Loucy (cell line): Measurements from ENCODE around the gene ST14.

ENCODE experiments used
- H2AFZ ChIP-seq: fragments of 200-600 bp; sonication (generic); 2 replicates; pipeline ENCODE4 v1.6.0; 2016; ENCODE audit warnings: antibody characterized with exemption, mild to moderate bottlenecking, low read length, moderate library complexity
- H3F3A ChIP-seq: fragments of 200-600 bp; 2 replicates; pipeline ENCODE4 v1.6.0; 2016; ENCODE audit warnings: antibody characterized with exemption, low read depth, mild to moderate bottlenecking
- H3K27me3 ChIP-seq: fragments of 200-600 bp; sonication (generic); 2 replicates; pipeline ENCODE4 v1.6.1; 2014; ENCODE audit warnings: low read length, mild to moderate bottlenecking; ENCODE audit not compliant: insufficient read depth, poor library complexity, severe bottlenecking
- H3K36me3 ChIP-seq: fragments of 200-600 bp; sonication (generic); 2 replicates; pipeline ENCODE4 v1.6.1; 2016; ENCODE audit warnings: low read length; ENCODE audit not compliant: insufficient read depth
- H3K4me1 ChIP-seq: fragments of 200-600 bp; sonication (generic); 2 replicates; pipeline ENCODE4 v1.5.1; 2014; ENCODE audit warnings: low read length, mild to moderate bottlenecking; ENCODE audit not compliant: insufficient read depth, poor library complexity, severe bottlenecking
- H3K4me2 ChIP-seq: fragments of 200-600 bp; sonication (generic); 2 replicates; pipeline ENCODE4 v1.6.0; 2014; ENCODE audit warnings: antibody characterized with exemption, low read length, low read depth, mild to moderate bottlenecking; ENCODE audit not compliant: poor library complexity, severe bottlenecking
- H3K4me3 ChIP-seq: fragments of 200-600 bp; sonication (generic); 2 replicates; pipeline ENCODE4 v1.5.1; 2014; ENCODE audit warnings: low read length, mild to moderate bottlenecking, mixed read lengths; ENCODE audit not compliant: poor library complexity, severe bottlenecking
- H3K79me2 ChIP-seq: fragments of 200-600 bp; sonication (generic); 2 replicates; pipeline ENCODE4 v1.6.1; 2014; ENCODE audit warnings: low read length; ENCODE audit not compliant: insufficient read depth
- H3K9ac ChIP-seq: fragments of 200-600 bp; sonication (generic); 2 replicates; pipeline ENCODE4 v1.6.0; 2014; ENCODE audit warnings: mild to moderate bottlenecking, low read depth, low read length, moderate library complexity; ENCODE audit not compliant: poor library complexity, severe bottlenecking
- H3K9me2 ChIP-seq: fragments of 200-600 bp; sonication (generic); replicated peaks from 2 replicates; pipeline ENCODE4 v1.6.1; 2016; ENCODE audit warnings: low read depth, low read length, mixed read lengths
- H3K9me3 ChIP-seq: fragments of 200-600 bp; sonication (generic); 2 replicates; pipeline ENCODE4 v1.6.1; 2014; ENCODE audit warnings: mild to moderate bottlenecking, antibody characterized with exemption, low read length, low read depth; ENCODE audit not compliant: insufficient read depth
- H4K20me1 ChIP-seq: fragments of 200-600 bp; sonication (generic); 2 replicates; pipeline ENCODE4 v1.6.0; 2014; ENCODE audit warnings: antibody characterized with exemption, low read length, mild to moderate bottlenecking; ENCODE audit not compliant: insufficient read depth, poor library complexity, severe bottlenecking
- EZH2phosphoT487 ChIP-seq: fragments of 200-600 bp; IDR thresholded peaks from 2 replicates; pipeline ENCODE4 v1.6.1; 2018; ENCODE audit warnings: antibody characterized with exemption, mild to moderate bottlenecking, moderate library complexity, borderline replicate concordance
- TF ChIP-seq, protein P1 (sequence below): fragments of 200-600 bp; sonication (generic); conservative IDR thresholded peaks from 2 replicates; pipeline ENCODE4 v1.5.1; 2014; ENCODE audit warnings: mild to moderate bottlenecking, antibody characterized with exemption, low read length

The ST14 gene

DNA sequence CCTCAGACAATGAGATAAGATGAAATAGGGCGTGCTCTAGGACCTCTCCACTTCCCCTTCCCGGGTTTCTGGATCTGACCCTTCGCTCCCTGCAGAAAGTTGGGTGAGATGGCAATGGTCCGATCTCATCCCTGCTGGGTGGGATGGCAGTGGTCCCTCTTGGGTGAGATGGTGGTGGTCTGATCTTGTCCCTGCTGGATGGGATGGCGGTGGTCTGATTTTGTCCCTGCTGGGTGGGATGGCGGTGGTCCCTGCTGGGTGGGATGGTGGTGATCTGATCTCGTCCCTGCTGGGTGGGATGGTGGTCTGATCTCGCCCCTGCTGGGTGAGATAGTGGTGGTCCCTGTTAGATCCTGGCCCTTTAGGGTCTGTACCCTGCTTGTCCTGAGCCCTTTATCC is 21.3 kb downstream of the ST14 start:
- H4K20me1 ChIP-seq: no peaks in the 10 kb centered on the region
- no peak overlapping the region for H3K4me2 ChIP-seq
- H3K27me3 ChIP-seq: no peaks in the 10 kb centered on the region
- H3F3A ChIP-seq: no peaks in the 10 kb centered on the region
- no peak overlapping the region for H3K4me3 ChIP-seq
- H3K4me1 ChIP-seq: no peaks in the 10 kb centered on the region
- TF ChIP-seq, protein P1, sequence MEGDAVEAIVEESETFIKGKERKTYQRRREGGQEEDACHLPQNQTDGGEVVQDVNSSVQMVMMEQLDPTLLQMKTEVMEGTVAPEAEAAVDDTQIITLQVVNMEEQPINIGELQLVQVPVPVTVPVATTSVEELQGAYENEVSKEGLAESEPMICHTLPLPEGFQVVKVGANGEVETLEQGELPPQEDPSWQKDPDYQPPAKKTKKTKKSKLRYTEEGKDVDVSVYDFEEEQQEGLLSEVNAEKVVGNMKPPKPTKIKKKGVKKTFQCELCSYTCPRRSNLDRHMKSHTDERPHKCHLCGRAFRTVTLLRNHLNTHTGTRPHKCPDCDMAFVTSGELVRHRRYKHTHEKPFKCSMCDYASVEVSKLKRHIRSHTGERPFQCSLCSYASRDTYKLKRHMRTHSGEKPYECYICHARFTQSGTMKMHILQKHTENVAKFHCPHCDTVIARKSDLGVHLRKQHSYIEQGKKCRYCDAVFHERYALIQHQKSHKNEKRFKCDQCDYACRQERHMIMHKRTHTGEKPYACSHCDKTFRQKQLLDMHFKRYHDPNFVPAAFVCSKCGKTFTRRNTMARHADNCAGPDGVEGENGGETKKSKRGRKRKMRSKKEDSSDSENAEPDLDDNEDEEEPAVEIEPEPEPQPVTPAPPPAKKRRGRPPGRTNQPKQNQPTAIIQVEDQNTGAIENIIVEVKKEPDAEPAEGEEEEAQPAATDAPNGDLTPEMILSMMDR: no peak
- no peak for TF ChIP-seq EZH2phosphoT487
- no peak overlapping the region for H2AFZ ChIP-seq
- H3K9ac ChIP-seq: no peak overlapping the region
- H3K79me2 ChIP-seq: no peaks in the 10 kb centered on the region
- H3K36me3 ChIP-seq: no peaks in the 10 kb centered on the region
- no peaks in the 10 kb centered on the region for H3K9me2 ChIP-seq
- no peaks in the 10 kb centered on the region for H3K9me3 ChIP-seq

DNA sequence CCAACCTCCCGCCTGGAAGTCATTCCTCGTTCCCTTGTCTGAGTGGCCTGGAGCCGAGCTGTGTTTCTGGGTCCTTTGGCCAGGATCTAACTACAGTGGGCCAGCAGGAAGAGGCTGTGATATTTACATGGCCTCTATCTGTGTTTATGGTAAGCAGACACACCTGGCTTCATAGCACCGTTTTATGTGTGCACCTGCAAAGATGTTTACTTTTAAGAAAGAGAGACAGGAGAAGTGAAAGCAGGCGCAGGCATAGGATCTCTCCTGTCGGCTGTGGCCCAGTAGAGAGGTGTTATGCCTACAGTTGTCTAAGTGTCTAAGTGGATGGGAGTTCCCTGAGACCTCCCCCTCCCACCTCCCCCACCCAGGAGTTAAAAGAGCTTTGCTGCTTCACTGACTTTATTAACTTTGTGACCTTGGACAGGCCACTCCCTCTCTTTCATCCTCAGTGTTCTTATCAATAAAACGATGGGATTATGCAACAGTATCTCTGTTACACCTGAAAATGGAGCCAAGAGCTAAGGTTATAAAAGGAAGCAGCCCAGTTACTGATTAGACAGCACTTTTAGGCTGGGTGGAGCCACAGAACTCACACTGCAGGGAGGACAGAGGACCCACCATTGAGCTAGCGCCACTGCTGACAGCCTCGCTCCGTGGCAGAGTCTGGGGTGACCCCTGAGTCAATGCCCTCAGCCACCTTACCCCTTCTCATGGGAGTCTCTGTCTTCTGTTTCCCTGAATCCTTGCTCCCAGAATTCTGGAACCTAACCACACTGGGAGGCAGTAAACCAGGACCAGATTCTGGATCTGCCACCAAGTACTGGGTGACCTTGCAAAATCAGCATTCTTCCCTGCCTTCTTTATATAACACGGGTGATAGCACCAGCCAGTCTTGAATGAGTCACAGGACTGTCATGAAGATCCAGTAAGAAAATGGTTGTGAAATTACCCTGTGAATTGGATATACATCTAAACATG is 22.0 kb downstream of the ST14 start:
- TF ChIP-seq EZH2phosphoT487: no peak
- TF ChIP-seq, protein P1: no peak
- H3K9me3 ChIP-seq: no peaks in the 10 kb centered on the region
- H3K79me2 ChIP-seq: no peaks in the 10 kb centered on the region
- no peaks in the 10 kb centered on the region for H3K27me3 ChIP-seq
- H3K36me3 ChIP-seq: no peaks in the 10 kb centered on the region
- no peaks in the 10 kb centered on the region for H4K20me1 ChIP-seq
- H3K4me3 ChIP-seq: no peak overlapping the region
- H3K9me2 ChIP-seq: no peaks in the 10 kb centered on the region
- H3K4me2 ChIP-seq: no peak overlapping the region
- no peaks in the 10 kb centered on the region for H3K4me1 ChIP-seq
- no peaks in the 10 kb centered on the region for H3F3A ChIP-seq
- H2AFZ ChIP-seq: no peak overlapping the region
- no peak overlapping the region for H3K9ac ChIP-seq

DNA sequence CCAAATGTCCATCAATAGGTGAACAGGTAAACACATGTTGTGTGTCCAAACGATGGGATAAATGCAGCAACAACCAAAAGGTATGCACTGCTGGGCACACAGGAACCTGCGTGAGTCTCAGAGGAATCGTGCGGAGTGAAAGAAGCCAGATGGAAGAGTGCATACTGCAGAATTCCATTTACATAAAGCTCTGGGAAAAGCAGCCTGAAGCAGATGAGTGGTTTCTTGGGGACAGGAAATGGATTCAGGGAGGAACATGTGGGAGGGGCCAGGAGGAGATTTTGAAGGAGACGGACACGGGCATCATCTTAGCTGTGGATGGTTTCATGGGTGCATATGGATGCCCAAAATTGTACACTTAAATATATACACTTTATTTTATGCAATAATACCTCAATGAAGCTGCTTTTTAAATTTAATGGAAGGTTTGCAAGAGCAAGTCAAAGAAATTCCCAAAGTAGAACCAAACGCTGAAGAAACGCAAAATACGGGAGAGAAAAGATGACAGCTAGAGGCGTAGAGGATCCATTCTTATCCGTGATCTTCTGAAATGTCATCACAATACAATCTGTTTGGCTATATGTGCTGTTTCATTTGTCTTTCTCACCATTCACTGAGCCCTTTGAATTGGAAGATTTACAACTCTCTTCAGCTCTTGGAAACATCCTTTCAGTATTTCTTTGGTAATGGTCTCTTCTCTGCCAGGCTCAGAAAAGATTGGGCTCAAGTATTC is 24.5 kb downstream of the ST14 start:
- Histone ChIP-seq H3K9me3 (no peaks in the 10 kb centered on the region), H3K4me2 (no peak overlapping the region), H3K4me3 (no peak overlapping the region), H3K4me1 (no peaks in the 10 kb centered on the region), H3K9me2 (no peaks in the 10 kb centered on the region), H3K36me3 (no peaks in the 10 kb centered on the region), H3K27me3 (no peaks in the 10 kb centered on the region), H3K79me2 (no peaks in the 10 kb centered on the region), H3F3A (no peaks in the 10 kb centered on the region), H2AFZ (no peak overlapping the region), H4K20me1 (no peaks in the 10 kb centered on the region), H3K9ac (no peak overlapping the region)
- no peak for TF ChIP-seq EZH2phosphoT487
- TF ChIP-seq, protein P1: no peak
